SU-DHL-6 (cell line): Measurements from ENCODE around the gene NTNG1.

Experiments used
- H2AFZ ChIP-seq: fragments of 200-600 bp; sonication (generic); 2 replicates; pipeline ENCODE4 v1.6.1; 2014; ENCODE audit warnings: low read depth, mild to moderate bottlenecking, moderate library complexity, mixed read lengths, antibody characterized with exemption, low read length; ENCODE audit not compliant: severe bottlenecking
- H3F3A ChIP-seq: fragments of 200-600 bp; shearing (Covaris generic); 2 replicates; pipeline ENCODE4 v1.6.0; 2016; ENCODE audit warnings: antibody characterized with exemption, mild to moderate bottlenecking; ENCODE audit not compliant: insufficient read depth
- H3K27ac ChIP-seq: fragments of 200-600 bp; sonication (generic); 2 replicates; pipeline ENCODE4 v1.5.1; 2016; ENCODE audit warnings: low read depth, mild to moderate bottlenecking, low read length, moderate library complexity, mixed read lengths
- H3K27me3 ChIP-seq: fragments of 200-600 bp; sonication (generic), shearing (Covaris generic); 2 replicates; pipeline ENCODE4 v1.6.0; 2014; ENCODE audit warnings: mild to moderate bottlenecking, low read length
- H3K36me3 ChIP-seq: fragments of 200-600 bp; sonication (generic); 2 replicates; pipeline ENCODE4 v1.6.1; 2014; ENCODE audit warnings: mild to moderate bottlenecking, low read length, mixed read lengths
- H3K4me2 ChIP-seq: fragments of 300-600, 200-600 bp; shearing (Covaris generic), sonication (generic); 2 replicates; pipeline ENCODE4 v1.6.0; 2014; ENCODE audit warnings: low read length, low read depth, mild to moderate bottlenecking; ENCODE audit not compliant: poor library complexity, severe bottlenecking
- H3K4me3 ChIP-seq: fragments of 200-600 bp; sonication (generic); 2 replicates; pipeline ENCODE4 v1.5.1; 2014; ENCODE audit warnings: antibody characterized with exemption, low read length, mild to moderate bottlenecking, mixed read lengths; ENCODE audit not compliant: insufficient read depth, poor library complexity, severe bottlenecking
- H3K79me2 ChIP-seq: fragments of 200-600 bp; sonication (generic); 2 replicates; pipeline ENCODE4 v1.6.1; 2014; ENCODE audit warnings: mild to moderate bottlenecking, low read length, moderate library complexity; ENCODE audit not compliant: insufficient read depth
- H3K9ac ChIP-seq: fragments of 200-600 bp; sonication (generic); 2 replicates; pipeline ENCODE4 v1.7.0; 2014; ENCODE audit warnings: mild to moderate bottlenecking, low read length
- H3K9me2 ChIP-seq: fragments of 200-600 bp; sonication (generic); replicated peaks from 2 replicates; pipeline ENCODE4 v1.6.1; 2014; ENCODE audit warnings: low read length; ENCODE audit not compliant: insufficient read depth
- H3K9me3 ChIP-seq: fragments of 200-600 bp; sonication (generic); 2 replicates; pipeline ENCODE4 v1.6.1; 2014; ENCODE audit warnings: low read length, mixed read lengths; ENCODE audit not compliant: insufficient read depth
- H4K20me1 ChIP-seq: fragments of 200-600 bp; sonication (generic); 2 replicates; pipeline ENCODE4 v1.6.1; 2014; ENCODE audit warnings: low read depth, mild to moderate bottlenecking, antibody characterized with exemption, low read length, moderate library complexity, mixed read lengths
- EZH2phosphoT487 ChIP-seq: fragments of 200-600 bp; sonication (generic), shearing (Covaris generic); conservative IDR thresholded peaks from 2 replicates; pipeline ENCODE4 v1.6.1; 2018; ENCODE audit warnings: mild to moderate bottlenecking, antibody characterized with exemption, low read length, moderate library complexity, mixed read lengths
- TF ChIP-seq, protein P1 (sequence below): fragments of 200-600 bp; sonication (generic); IDR thresholded peaks from one replicate; pipeline ENCODE4 v1.5.1; 2017; ENCODE audit warnings: antibody characterized with exemption, mild to moderate bottlenecking, low read length, moderate library complexity; ENCODE audit not compliant: insufficient read depth, poor library complexity, severe bottlenecking

Gene NTNG1

DNA sequence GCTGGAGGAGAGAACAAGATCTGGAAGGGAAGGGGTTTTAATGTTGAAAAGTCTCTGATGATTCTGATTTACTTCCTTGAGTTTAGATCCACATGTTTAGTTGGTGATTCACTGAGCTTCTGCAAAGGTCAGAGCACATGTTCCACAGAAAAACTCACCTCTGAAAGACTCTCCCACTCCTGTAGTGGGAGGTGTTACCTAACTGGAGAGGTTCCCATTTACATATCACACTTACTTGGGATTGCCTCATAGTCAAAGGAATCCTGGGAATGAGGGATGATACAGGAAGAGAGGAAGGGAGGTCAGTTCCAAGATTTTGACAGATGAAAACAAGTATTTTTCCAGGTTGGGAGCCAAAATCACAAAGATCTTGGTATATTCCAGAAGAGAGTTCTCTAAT, 2.7 kb upstream of the NTNG1 start:
- no peaks in the 10 kb centered on the region for H3K36me3 ChIP-seq
- no peaks in the 10 kb centered on the region for H3K27me3 ChIP-seq
- H3K9ac ChIP-seq = no peak overlapping the region
- no peak overlapping the region for H3K4me2 ChIP-seq
- peaks cover 18% of the 10 kb centered on the region for H3F3A ChIP-seq
- no peaks in the 10 kb centered on the region for H4K20me1 ChIP-seq
- no peaks in the 10 kb centered on the region for H3K79me2 ChIP-seq
- no peaks in the 10 kb centered on the region for H3K9me3 ChIP-seq
- no peak overlapping the region for H3K27ac ChIP-seq
- H3K4me3 ChIP-seq = no peak overlapping the region
- H3K9me2 ChIP-seq = no peaks in the 10 kb centered on the region
- TF ChIP-seq, protein P1, sequence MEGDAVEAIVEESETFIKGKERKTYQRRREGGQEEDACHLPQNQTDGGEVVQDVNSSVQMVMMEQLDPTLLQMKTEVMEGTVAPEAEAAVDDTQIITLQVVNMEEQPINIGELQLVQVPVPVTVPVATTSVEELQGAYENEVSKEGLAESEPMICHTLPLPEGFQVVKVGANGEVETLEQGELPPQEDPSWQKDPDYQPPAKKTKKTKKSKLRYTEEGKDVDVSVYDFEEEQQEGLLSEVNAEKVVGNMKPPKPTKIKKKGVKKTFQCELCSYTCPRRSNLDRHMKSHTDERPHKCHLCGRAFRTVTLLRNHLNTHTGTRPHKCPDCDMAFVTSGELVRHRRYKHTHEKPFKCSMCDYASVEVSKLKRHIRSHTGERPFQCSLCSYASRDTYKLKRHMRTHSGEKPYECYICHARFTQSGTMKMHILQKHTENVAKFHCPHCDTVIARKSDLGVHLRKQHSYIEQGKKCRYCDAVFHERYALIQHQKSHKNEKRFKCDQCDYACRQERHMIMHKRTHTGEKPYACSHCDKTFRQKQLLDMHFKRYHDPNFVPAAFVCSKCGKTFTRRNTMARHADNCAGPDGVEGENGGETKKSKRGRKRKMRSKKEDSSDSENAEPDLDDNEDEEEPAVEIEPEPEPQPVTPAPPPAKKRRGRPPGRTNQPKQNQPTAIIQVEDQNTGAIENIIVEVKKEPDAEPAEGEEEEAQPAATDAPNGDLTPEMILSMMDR = no peak
- TF ChIP-seq EZH2phosphoT487 = no peak
- H2AFZ ChIP-seq = no peak overlapping the region

DNA sequence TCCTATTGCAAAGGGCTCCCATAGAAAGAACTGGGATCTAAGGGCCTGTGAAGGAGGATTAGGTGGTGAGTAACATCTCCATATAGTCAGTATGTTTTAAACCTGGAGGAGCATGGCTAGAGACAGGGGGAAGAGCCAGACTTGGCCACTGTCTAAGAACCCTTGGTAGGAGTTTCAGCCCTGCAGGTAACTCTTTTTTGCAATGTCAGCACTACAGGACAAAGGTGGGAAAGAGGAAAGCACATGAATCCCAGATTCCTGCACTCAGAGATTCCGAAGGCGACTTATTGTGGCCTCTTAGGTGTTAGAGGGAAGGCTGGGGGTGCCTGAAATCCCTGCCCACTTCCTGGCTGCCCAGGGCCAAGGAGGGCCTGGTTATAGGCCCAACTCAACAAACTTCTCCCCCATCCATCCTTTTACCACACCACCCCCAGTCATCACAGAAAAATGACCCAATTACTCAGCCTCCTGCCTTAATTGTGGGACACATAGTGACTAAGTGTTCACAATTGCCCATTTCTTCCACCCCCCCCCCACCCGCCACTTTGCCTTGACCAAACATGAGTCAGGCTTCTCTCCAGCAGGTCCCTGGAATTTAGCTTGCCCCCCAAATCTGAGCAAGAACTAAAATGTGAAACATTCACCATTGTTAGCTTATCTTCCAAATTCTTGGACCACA, 1.9 kb upstream of the NTNG1 start:
- H3K4me3 ChIP-seq = no peak overlapping the region
- H3F3A ChIP-seq = peaks cover 18% of the 10 kb centered on the region
- H3K79me2 ChIP-seq = no peaks in the 10 kb centered on the region
- no peaks in the 10 kb centered on the region for H4K20me1 ChIP-seq
- no peaks in the 10 kb centered on the region for H3K9me3 ChIP-seq
- H3K4me2 ChIP-seq = no peak overlapping the region
- H3K9me2 ChIP-seq = no peaks in the 10 kb centered on the region
- H2AFZ ChIP-seq = no peak overlapping the region
- no peaks in the 10 kb centered on the region for H3K36me3 ChIP-seq
- TF ChIP-seq, protein P1 = no peak
- TF ChIP-seq EZH2phosphoT487 = no peak
- no peaks in the 10 kb centered on the region for H3K27me3 ChIP-seq
- no peak overlapping the region for H3K9ac ChIP-seq
- H3K27ac ChIP-seq = no peak overlapping the region

DNA sequence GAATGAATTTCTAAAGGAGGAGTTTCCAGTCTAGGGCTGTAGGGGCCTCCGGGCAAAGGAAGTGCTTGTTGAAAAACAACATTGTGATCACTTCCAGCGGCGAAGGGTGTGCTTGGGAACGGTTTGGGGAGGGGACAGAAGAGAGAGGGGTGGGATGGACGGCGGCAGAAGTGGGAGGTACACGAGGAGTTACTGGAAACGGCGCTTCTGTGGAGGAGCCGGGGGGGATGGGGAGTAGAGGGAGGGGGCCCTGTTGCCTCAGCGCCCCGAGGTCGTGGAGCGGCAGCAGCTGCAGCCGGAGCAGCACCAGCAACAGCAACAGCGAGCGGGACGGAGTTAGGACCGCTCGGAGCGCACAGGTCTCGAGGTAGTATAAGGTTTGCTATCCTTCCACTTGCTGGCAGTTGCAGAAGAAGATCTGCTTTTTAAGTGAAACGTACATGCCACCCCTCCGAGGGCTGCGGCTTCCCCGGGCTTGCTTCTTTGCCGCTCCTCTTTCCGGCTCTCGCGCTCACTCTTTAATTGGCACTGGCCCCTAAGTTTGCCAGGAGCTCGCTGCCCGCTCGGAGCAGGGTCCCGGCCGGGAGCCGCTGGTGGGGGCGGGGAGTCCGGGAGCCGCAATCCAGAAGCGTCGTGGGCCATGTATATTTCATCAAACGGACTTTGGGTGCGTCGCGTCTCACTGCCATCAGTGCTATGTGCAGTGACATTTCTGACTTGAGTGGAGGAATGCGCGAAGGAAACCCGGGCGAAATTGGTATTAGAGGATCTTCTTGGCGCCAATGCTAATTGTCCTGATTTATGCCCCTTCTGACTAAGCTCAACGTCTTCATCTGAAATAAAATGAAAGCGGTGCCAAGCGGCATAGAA, 771 bp upstream of the NTNG1 start:
- Histone ChIP-seq H3K27ac (peak overlapping the region; percentile 71), H3F3A (peaks cover 18% of the 10 kb centered on the region), H3K27me3 (no peaks in the 10 kb centered on the region), H3K4me2 (peak overlapping the region; percentile 97), H3K9ac (peak overlapping the region; percentile 73), H4K20me1 (no peaks in the 10 kb centered on the region), H3K36me3 (no peaks in the 10 kb centered on the region), H3K9me2 (no peaks in the 10 kb centered on the region), H2AFZ (peak overlapping the region; percentile 96), H3K4me3 (peak overlapping the region; percentile 98), H3K9me3 (no peaks in the 10 kb centered on the region), H3K79me2 (no peaks in the 10 kb centered on the region; the same call in 1 of the 2 replicates)
- TF ChIP-seq, protein P1 = no peak
- TF ChIP-seq EZH2phosphoT487 = no peak
